RWPE2 (cell line): ENCODE results near the gene DNAJC5.
"Not testable (repeated sequence)": the region's sequence is repeated elsewhere in the genome, so short reads cannot be mapped to it uniquely, and the experiment has no call there.

Experiments used
- ATAC-seq: fragments of 200-7000 bp; cut with Tn5 transposase; 3 replicates; pipeline ENCODE4 v1.9.1; 2021; ENCODE audit warnings: low read depth
- DNase-seq: peaks from one replicate; pipeline ENCODE4 v3.0.0-alpha.2; 2020; ENCODE audit warnings: low spot score
- H3K27ac ChIP-seq: fragments of 450-650 bp; 2 replicates; pipeline ENCODE4 v1.5.1; 2017; ENCODE audit warnings: mild to moderate bottlenecking; ENCODE audit not compliant: poor library complexity, severe bottlenecking
- H3K27me3 ChIP-seq: fragments of 250-450 bp; sonication (Bioruptor Pico); 2 replicates; pipeline ENCODE4 v1.5.1; 2021; ENCODE audit warnings: mild to moderate bottlenecking, moderate library complexity; ENCODE audit not compliant: insufficient read depth, poor library complexity, severe bottlenecking
- H3K36me3 ChIP-seq: fragments of 250-450 bp; sonication (Bioruptor Pico); 2 replicates; pipeline ENCODE4 v1.5.1; 2020; ENCODE audit warnings: low read depth, mild to moderate bottlenecking, moderate library complexity
- H3K4me1 ChIP-seq: fragments of 250-450 bp; sonication (Bioruptor Pico); 2 replicates; pipeline ENCODE4 v1.5.1; 2021; ENCODE audit warnings: mild to moderate bottlenecking, moderate library complexity; ENCODE audit not compliant: insufficient read depth, poor library complexity, severe bottlenecking
- H3K4me3 ChIP-seq: fragments of 250-450 bp; sonication (Bioruptor Pico); 2 replicates; pipeline ENCODE4 v1.5.1; 2021; ENCODE audit warnings: mild to moderate bottlenecking, moderate library complexity; ENCODE audit not compliant: severe bottlenecking
- H3K9me3 ChIP-seq: fragments of 250-450 bp; sonication (Bioruptor Pico); 2 replicates; pipeline ENCODE4 v1.5.1; 2021; ENCODE audit warnings: mild to moderate bottlenecking, moderate library complexity; ENCODE audit not compliant: severe bottlenecking
- CTCF ChIP-seq: fragments of 450-650 bp; IDR thresholded peaks from one replicate; pipeline ENCODE4 v1.5.1; 2017; ENCODE audit warnings: mild to moderate bottlenecking, moderate library complexity; ENCODE audit not compliant: poor library complexity, severe bottlenecking

DNAJC5 gene

DNA sequence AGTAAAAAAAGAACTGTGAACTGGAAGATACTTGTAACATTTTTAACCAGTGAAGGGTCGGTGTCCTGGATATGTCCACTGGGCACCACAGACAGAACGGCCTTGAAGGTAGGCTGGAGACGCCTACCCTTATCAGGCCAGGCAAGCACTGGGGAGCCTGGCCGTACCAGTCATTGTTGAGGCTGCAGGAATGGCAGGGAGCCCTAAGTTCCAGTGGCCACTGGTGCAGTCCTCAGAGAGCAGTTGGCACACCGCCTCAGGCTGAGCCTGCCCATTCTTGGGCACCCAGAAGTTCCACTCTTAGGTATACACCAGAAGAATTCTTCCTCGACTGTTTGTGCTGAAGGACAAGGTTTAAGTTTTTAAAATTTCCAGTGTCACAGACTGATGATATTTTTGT lies 20.5 kb downstream of the DNAJC5 start:
- no peak for DNase-seq
- H3K27ac ChIP-seq, result no peak overlapping the region
- TF ChIP-seq CTCF, result no peak
- peaks cover 16% of the 10 kb centered on the region for H3K4me1 ChIP-seq
- no peak overlapping the region for H3K4me3 ChIP-seq
- no peaks in the 10 kb centered on the region for H3K9me3 ChIP-seq
- peaks cover 57% of the 10 kb centered on the region for H3K36me3 ChIP-seq
- no peak for ATAC-seq
- no peaks in the 10 kb centered on the region for H3K27me3 ChIP-seq

- ATAC-seq, DNase-seq, H3K27me3 ChIP-seq, H3K27ac ChIP-seq, H3K4me3 ChIP-seq, H3K4me1 ChIP-seq, H3K9me3 ChIP-seq: not testable (repeated sequence)
- H3K36me3 ChIP-seq, result peaks cover 67% of the 10 kb centered on the region
Measured at GRCh38 chr20:63916371-63916939, 21.5 kb downstream of the DNAJC5 start.

- H3K4me3 ChIP-seq, result no peak overlapping the region
Measured at GRCh38 chr20:63917811-63918210, 22.9 kb downstream of the DNAJC5 start.

DNA sequence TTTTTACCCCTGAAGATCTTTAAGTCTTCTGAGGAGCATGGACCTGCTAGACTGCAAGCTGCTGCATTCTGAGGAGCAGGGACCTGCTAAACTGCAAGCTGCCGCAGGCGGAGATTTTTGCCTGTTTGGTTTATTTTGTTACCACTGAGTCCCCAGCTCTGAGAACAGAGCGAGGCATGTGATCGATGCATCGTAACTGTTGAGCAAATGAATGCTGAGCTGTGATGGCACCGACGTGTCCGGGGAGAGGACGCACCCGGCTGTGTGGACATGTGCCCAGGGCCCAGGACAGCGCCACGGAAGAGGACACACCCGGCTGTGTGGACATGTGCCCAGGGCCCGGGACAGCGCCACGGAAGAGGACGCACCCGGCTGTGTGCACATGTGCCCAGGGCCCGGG lies 24.2 kb downstream of the DNAJC5 start:
- Histone ChIP-seq H3K27ac (no peak overlapping the region), H3K36me3 (peaks cover 79% of the 10 kb centered on the region), H3K9me3 (no peaks in the 10 kb centered on the region), H3K27me3 (no peaks in the 10 kb centered on the region), H3K4me3 (no peak overlapping the region), H3K4me1 (no peaks in the 10 kb centered on the region)
- DNase-seq (no peak), ATAC-seq (no peak)
- TF ChIP-seq CTCF, result no peak

More at GRCh38 chr20:63917811-63918210, 22.9 kb downstream of the DNAJC5 start:
- TF ChIP-seq CTCF, result no peak
- Histone ChIP-seq H3K27me3 (no peaks in the 10 kb centered on the region), H3K27ac (no peak overlapping the region), H3K36me3 (peaks cover 78% of the 10 kb centered on the region), H3K4me1 (no peaks in the 10 kb centered on the region), H3K9me3 (no peaks in the 10 kb centered on the region)
- ATAC-seq (no peak), DNase-seq (no peak)

DNA sequence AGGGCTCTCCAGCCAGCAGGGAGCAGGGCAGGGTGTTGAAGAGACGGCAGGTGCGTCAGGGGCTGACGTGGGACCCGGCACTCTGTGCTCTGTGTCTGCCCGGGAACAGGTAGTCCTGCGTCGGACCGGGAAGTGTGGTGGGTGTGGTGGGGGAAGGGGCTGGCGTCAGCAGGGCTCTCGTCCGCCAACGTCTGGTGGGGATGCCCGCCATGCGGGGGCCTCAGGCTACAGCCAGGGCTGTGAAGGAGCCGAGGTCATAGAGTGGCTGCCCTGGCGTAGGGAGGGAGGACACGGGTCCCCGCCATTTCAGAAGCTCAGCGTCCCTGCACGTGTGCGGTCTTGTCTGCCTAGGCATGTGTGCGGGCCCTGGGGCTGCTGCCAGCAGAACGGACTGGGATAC lies 25.3 kb downstream of the DNAJC5 start:
- Histone ChIP-seq H3K27ac (no peak overlapping the region), H3K27me3 (no peaks in the 10 kb centered on the region), H3K36me3 (peaks cover 73% of the 10 kb centered on the region), H3K4me3 (no peak overlapping the region), H3K9me3 (no peaks in the 10 kb centered on the region), H3K4me1 (no peaks in the 10 kb centered on the region)
- ATAC-seq, result no peak; the same call in 2 of the 3 replicates
- DNase-seq, result no peak
- TF ChIP-seq CTCF, result no peak
